CD4-positive, alpha-beta T cell treated with Interleukin-2 at 100 ng/mL for 4 hours (primary cell): Measurements from ENCODE around the gene LYST.
"Not testable (repeated sequence)": the region's sequence is repeated elsewhere in the genome, so short reads cannot be mapped to it uniquely, and the experiment has no call there.

Experiments used
- DNase-seq: peaks from one replicate; pipeline ENCODE4 v3.0.0-alpha.2; 2020; ENCODE audit warnings: low spot score

Gene LYST

GRCh38 chr1:235657747-235658526 is 208.8 kb downstream of the LYST start:
- DNase-seq: no peak

DNA sequence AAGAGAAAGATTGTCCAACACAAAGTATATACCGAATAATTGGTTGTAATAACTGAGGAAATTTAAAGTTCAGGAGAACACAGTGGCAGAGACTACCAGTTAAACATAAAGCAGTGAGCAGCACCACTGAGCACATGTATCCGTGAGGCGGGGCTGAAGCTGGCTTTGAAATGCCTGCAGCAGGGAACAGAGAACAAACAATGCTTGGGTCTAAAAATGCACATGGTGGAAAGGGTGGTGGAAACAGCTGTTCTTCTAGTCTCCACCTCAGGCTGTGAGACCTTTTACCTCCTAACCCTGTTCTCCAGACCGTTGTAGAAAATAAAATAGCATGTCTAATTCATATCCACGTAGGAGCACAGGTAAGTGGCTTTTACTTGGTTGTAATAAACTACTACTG is 209.4 kb downstream of the LYST start:
- no peak for DNase-seq

DNA sequence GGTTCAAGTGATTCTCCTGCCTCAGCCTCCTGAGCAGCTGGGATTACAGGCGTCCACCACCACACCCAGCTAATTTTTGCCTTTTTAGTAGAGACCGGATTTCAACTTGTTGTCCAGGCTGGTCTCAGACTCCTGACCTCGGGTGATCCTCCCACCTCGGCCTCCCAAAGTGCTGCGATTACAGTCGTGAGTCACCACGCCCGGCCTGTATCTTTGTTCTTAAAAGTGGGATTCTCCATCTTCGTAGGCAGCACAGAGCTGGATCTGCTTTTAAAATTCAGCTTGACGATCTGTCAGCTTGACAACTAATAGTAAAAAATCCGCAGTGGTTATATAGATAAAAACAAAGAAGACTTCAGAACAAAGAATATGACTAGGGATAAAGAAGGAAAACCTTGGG is 214.3 kb downstream of the LYST start:
- no peak for DNase-seq

- no peak for DNase-seq
Observed at GRCh38 chr1:235651170-235651806, 215.4 kb downstream of the LYST start.

DNA sequence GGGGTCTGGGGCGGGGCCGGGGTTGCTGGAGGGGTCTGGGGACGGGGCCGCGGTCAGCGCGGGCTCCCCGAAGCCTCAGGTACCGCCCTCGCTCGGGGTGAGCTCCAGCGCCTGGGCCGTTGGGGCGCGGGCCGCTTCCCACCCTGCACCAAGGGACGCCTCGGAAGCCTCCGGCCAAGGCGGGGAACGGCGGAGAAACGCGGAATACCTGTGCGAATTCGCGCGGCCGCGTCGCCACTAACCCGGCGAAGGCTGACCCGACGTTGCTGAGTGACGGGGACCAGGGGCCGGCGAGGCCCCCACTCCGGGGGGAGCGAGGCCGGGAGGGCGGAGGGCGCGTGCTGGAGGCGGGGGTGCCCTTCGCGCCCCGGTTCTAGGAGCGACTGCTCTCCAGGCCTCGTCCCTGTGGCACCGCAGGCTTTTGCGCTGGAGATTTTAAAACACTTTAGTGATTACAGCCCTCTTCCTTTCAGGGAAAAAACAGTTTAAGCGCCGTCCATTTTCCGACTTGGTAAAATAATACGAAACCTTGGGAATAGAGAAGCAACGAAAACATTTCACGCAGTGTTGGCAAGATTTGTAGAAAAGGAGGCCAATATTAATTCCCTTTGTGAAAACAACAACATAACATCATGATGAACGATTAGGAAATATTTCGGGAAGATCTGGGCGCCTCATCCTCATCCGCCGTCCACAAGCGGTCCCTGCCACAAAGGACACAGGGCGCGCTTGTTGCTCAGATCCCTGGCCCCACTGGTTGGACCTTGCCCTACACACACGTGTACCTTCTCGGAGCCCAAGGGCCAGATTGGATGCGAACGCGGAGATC is 216.2 kb downstream of the LYST start:
- DNase-seq: no peak

- no peak for DNase-seq
Observed at GRCh38 chr1:235649368-235650163, 217.1 kb downstream of the LYST start, which contains the start of gene GNG4. Gene GNG4 (minus strand): TSS chr1:235649784. CDS start chr1:235583838, 65,946 bp downstream.

- peak; percentile 51 for DNase-seq
Observed at GRCh38 chr1:235648954-235649367, 217.7 kb downstream of the LYST start.

GRCh38 chr1:235648407-235648907 is 218.2 kb downstream of the LYST start:
- no peak for DNase-seq

GRCh38 chr1:235647537-235647936 is 219.2 kb downstream of the LYST start:
- DNase-seq: not testable (repeated sequence)

GRCh38 chr1:235646463-235646862 is 220.2 kb downstream of the LYST start:
- no peak for DNase-seq

DNA sequence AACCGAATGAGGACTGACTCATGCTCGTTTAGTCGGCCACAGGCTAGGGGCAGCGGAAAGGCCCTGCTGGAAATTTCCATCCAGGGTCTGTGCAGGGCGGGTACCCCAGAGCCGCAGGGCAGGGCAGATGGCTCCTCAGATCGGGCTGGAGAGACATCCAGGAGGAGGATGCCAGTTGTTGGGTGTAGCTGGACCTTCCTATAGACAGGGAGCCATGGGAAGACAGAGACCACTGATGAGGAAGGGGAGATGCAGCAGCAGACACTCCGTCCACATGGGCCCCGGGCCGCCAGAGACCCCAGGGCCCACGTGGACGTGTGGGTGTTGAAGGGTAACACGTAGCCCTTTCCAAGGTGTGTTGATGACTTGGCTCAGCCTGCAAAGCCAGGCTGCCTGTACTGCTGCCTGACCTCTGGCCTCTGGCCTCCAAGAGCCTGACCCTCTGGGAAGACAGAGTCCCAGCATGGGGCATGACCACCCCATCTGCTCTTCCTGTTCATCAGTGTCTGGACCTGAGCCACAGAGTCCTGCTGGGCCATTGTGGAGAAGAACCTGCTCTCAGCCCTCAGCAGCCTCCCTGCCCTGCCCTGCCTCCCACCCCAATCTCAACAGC is 221.9 kb downstream of the LYST start:
- no peak for DNase-seq

- no peak for DNase-seq
Observed at GRCh38 chr1:235643837-235644692, 222.6 kb downstream of the LYST start.

DNA sequence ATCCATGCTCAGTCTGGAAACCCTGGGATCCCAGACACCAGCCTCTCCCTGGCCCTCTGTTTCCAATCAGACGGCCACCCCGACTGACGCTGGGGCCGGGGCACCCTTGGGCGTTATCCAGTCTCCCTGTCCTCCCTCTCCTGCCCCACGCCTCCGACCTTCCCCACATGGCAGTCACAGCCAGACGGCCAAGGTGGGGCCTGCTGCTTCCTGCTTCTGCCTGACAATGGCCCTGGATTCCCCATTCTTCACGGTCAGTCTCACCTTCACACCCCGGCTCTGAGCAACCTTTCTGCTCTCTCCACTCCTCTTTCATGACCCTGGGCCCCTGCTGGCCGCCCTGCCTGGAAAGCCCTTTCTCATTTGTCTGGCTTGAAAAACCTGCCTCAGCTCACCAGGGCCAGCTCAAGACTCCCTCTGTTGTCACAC is 223.7 kb downstream of the LYST start:
- no peak for DNase-seq

DNA sequence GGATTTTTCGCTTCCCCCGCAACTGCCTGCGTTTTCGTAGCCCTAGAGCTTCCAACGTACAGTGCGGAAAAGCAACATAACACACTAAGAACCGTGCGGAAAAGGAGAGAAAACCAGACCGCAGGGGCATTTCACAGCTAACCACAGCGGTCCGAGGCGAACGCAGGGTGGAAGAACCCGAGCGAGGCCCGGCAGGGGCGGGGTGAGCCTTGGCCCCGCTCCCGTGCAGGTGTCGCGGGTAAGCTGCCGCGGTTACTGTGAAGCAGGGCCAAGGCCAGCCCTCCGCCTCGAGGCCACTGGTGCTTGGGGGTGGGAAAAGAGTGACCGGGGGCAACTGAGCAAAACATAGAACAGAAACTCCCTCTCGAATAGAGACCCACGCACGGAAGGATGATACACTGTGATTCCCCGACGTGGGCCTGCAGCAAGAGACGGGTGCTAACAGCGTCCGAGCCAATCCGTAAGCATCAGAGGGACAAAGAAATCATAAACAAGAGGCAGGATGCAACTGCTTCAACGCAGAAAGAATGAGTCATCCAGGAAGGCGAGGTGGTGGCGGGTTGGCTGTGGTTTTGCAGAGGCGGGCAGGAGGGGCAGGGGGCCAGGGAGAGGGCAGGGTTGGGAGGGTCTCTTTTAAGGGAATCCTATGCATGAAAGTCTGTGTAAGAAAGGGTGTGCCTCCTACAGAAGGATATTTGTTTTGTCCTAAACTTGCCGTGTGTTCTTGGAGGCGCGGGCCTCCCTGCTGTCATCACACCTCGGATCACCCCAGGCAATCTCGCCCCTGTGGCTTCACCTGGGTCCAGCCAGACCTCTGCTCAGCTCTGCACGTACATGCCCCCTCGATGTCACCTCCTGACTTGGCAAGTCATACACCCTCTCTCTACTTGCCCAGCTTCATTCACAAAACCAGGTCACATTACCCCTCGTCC is 224.4 kb downstream of the LYST start:
- DNase-seq: peak; percentile 71

- DNase-seq: no peak
Observed at GRCh38 chr1:235640580-235640979, 226.1 kb downstream of the LYST start.

DNA sequence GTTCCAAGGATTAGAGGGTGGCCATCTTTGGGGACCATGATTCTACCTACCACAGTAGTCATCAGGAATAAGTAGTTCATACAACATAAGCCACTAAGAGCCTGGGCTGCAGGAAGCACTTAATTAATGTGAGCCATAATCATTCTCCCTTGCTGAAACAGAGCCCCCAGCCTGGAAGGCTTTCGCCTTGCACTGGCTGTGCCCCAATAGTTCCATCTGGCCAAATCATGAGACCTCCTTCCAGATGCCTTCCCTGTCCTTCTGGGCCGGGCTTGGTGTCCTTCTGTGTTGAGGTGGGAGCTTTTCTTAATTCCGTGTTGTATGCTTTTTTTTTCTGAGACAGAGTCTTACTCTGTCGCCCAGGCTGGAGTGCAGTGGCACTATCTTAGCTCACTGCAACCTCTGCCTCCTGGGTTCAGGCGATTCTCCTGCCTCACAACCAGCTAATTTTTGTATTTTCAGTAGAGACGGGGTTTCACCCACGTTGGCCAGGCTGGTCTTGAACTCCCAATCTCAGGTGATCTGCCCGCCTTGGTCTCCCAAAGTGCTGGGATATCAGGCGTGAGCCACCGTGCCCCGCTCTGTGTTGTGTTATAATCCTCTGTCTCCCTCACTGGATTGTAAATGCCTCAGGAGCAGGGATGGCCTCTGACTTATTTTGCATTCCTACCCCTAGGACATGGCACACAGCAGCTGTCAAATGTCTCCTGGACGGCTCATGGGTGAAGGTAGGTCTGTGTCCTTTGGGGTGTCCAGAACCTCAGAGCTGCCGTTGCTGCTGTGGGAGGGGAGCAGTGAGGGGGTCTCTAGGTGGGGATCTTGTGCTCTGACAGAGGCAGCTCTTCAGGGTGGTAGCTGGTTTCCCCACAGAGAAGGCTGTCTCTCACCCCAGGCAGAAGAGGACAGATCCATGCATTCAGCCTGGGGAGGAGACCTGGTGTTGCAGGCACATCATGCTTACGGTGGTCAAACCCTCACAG is 227.2 kb downstream of the LYST start:
- no peak for DNase-seq

GRCh38 chr1:235638612-235639011 is 228.1 kb downstream of the LYST start:
- not testable (repeated sequence) for DNase-seq
